Left lung (tissue), 10 donors: ENCODE measurements around the gene CDK14. TPM values are rescaled to one million over a fixed set of nuclear protein-coding genes. Genes with fewer than 3 reads are reported as not detected.
A peak's percentile ranks its signal among the peaks of the same experiment; 100 is the strongest.

Source experiments
- ATAC-seq: fragments of 200-7000 bp; cut with Tn5 transposase; one replicate; pipeline ENCODE4 v1.9.1; 2020; ENCODE audit warnings: moderate library complexity
- DNase-seq, 4 donors: peaks; one replicate each; pipeline ENCODE4 v3.0.0-alpha.2; 2013 to 2020
- H3K27ac ChIP-seq, 2 donors: fragments of 200-600 bp; sonication (generic) in 1 of 2; one replicate each; pipeline versions ENCODE4 v1.5.0 to v1.8.0; 2020 to 2021
- H3K27me3 ChIP-seq, 2 donors: fragments of 200-600 bp; sonication (generic) in 1 of 2; one replicate each; pipeline versions ENCODE4 v1.5.0 to v1.8.0; 2020 to 2021
- H3K36me3 ChIP-seq, 2 donors: fragments of 200-600 bp; sonication (generic) in 1 of 2; one replicate each; pipeline versions ENCODE4 v1.5.0 to v1.8.0; 2020 to 2021
- H3K4me1 ChIP-seq, 2 donors: fragments of 200-600 bp; one replicate each; pipeline ENCODE4 v1.8.0; 2021
- H3K4me3 ChIP-seq, 2 donors: fragments of 200-600 bp; sonication (generic) in 1 of 2; one replicate each; pipeline versions ENCODE4 v1.5.0 to v1.8.0; 2020 to 2021; ENCODE audit warnings: mild to moderate bottlenecking in 1 of 2
- H3K9me3 ChIP-seq, 2 donors: fragments of 200-600 bp; sonication (generic) in 1 of 2; one replicate each; pipeline versions ENCODE4 v1.5.0 to v1.8.0; 2020 to 2021
- CTCF ChIP-seq, 2 donors: fragments of 200-600 bp; sonication (generic) in 1 of 2; IDR thresholded peaks; one replicate each; pipeline versions ENCODE4 v1.5.0 to v1.8.0; 2021; ENCODE audit warnings: antibody characterized with exemption in 2 of 2
- intact Hi-C, 2 donors: fragments of 100-400 bp; cut with DNase I; formaldehyde crosslinking; loops; one replicate each; pipeline versions ENCODE4 v1.11.2 to v1.14.2; 2022
- polyA plus RNA-seq, 6 donors: library from polyadenylated mRNA; unstranded; fragments of 120-200 nt; gene quantifications; one replicate each; pipeline ENCODE4 v1.2.1, GENCODE V29; 2013; ENCODE audit not compliant: insufficient read length in 6 of 6
- total RNA-seq, 2 donors: library from RNA; stranded (reverse); fragmentation: NEBNext Ultra II Directional; extraction: Animal tissue kit (Norgen Biotek cat#: 25700); gene quantifications; one replicate each; pipeline ENCODE4 v1.2.1, GENCODE V29; 2021
- donor health status: DM: no; HTN: yes; CAD: no.
- donor health status: DM: no; HTN: no; CAD: no.

Gene CDK14
- total and polyA plus RNA-seq, 8 donors: 24.1 to 45.1 (median 30.0) TPM

GRCh38 chr7:90824386-90825307, 228.5 kb downstream of the CDK14 start:
- Histone ChIP-seq H3K27ac (peak overlapping the region in 1 of 2 donors; percentile 57), H3K9me3 (peaks cover 0 to 11% of the 10 kb centered on the region in 2 donors), H3K27me3 (no peaks in the 10 kb centered on the region), H3K36me3 (no peaks in the 10 kb centered on the region), H3K4me3 (no peak overlapping the region), H3K4me1 (no peaks in the 10 kb centered on the region)
- intact Hi-C loops: no loop called here
- peak in 1 of 4 donors; percentile 14 for DNase-seq
- ATAC-seq: peak; percentile 60
- TF ChIP-seq CTCF (IDR thresholded peaks at IDR 0.05): no peak

GRCh38 chr7:90825779-90826178, 229.7 kb downstream of the CDK14 start:
- Histone ChIP-seq H3K27ac (no peak overlapping the region), H3K36me3 (no peaks in the 10 kb centered on the region), H3K9me3 (peaks cover 0 to 19% of the 10 kb centered on the region in 2 donors), H3K4me1 (no peaks in the 10 kb centered on the region), H3K4me3 (no peak overlapping the region), H3K27me3 (no peaks in the 10 kb centered on the region)
- intact Hi-C loops: no loop called here
- ATAC-seq (peak; percentile 65), DNase-seq (peak in 2 of 4 donors; percentile 41 to 55)
- no peak for TF ChIP-seq CTCF (IDR thresholded peaks at IDR 0.05)

GRCh38 chr7:90828601-90829000, 232.5 kb downstream of the CDK14 start:
- Histone ChIP-seq H3K27ac (no peak overlapping the region), H3K9me3 (peaks cover 0 to 19% of the 10 kb centered on the region in 2 donors), H3K36me3 (no peaks in the 10 kb centered on the region), H3K27me3 (no peaks in the 10 kb centered on the region), H3K4me3 (no peak overlapping the region), H3K4me1 (no peaks in the 10 kb centered on the region)
- no peak for DNase-seq
- intact Hi-C loops: no loop called here
- ATAC-seq: no peak
- no peak for TF ChIP-seq CTCF (IDR thresholded peaks at IDR 0.05)

- TF ChIP-seq CTCF (IDR thresholded peaks at IDR 0.05): no peak
- no peak overlapping the region for H3K27ac ChIP-seq
- intact Hi-C loops: no loop called here
- ATAC-seq (no peak), DNase-seq (no peak)
- no peaks in the 10 kb centered on the region for H3K27me3 ChIP-seq
- no peaks in the 10 kb centered on the region for H3K36me3 ChIP-seq
- H3K4me3 ChIP-seq: no peak overlapping the region
- H3K4me1 ChIP-seq: no peaks in the 10 kb centered on the region
- H3K9me3 ChIP-seq: peaks cover 0 to 19% of the 10 kb centered on the region in 2 donors
Measured at GRCh38 chr7:90830308-90830707, 234.2 kb downstream of the CDK14 start.

GRCh38 chr7:90832726-90833125, 236.6 kb downstream of the CDK14 start:
- intact Hi-C loops: no loop called here

More at GRCh38 chr7:90832726-90833125, 236.6 kb downstream of the CDK14 start:
- TF ChIP-seq CTCF (IDR thresholded peaks at IDR 0.05): no peak
- ATAC-seq (no peak), DNase-seq (no peak)
- H3K27ac ChIP-seq: no peak overlapping the region
- H3K36me3 ChIP-seq: no peaks in the 10 kb centered on the region
- peaks cover 0 to 25% of the 10 kb centered on the region in 2 donors for H3K9me3 ChIP-seq
- H3K4me3 ChIP-seq: no peak overlapping the region
- no peaks in the 10 kb centered on the region for H3K27me3 ChIP-seq
- no peaks in the 10 kb centered on the region for H3K4me1 ChIP-seq
